ENCODE data around the gene KLK15. TPM values are rescaled to one million over a fixed set of nuclear protein-coding genes. Genes with fewer than 3 reads are reported as not detected.

The KLK15 gene
- total and polyA plus RNA-seq, 2 of the 13 experiments (the other 11 are each of a cell fraction or from before 2014, with no cell fraction given) = not detected

- TF ChIP-seq RBM39 (IDR thresholded peaks at IDR 0.05; ENCODE audit: low read depth, low read length, poor library complexity, severe bottlenecking) (no peak), MEIS2 (CRISPR knock-in tag; IDR thresholded peaks at IDR 0.05) (no peak), ZBTB1 (CRISPR knock-in tag; IDR thresholded peaks at IDR 0.05; ENCODE audit: borderline replicate concordance) (no peak), ZNF317 (CRISPR knock-in tag; IDR thresholded peaks at IDR 0.05) (no peak), FOXO1 (CRISPR knock-in tag; IDR thresholded peaks at IDR 0.05) (no peak), RELA (CRISPR knock-in tag; IDR thresholded peaks at IDR 0.05) (no peak), ZZZ3 (CRISPR knock-in tag; IDR thresholded peaks at IDR 0.05; ENCODE audit: borderline replicate concordance) (no peak), KLF11 (CRISPR knock-in tag; IDR thresholded peaks at IDR 0.05) (no peak)
These were observed 13.7 kb downstream of the KLK15 start (continued) for GRCh38 chr19:50819636-50820035.

GRCh38 chr19:50818859-50819472, 14.4 kb downstream of the KLK15 start:
- ChIA-PET POLR2A (no interaction called here), CTCF (ENCODE audit: low intra/inter-chr PET ratio, low total read pairs) (no interaction called here)
- no peak overlapping the region for H2AFZ ChIP-seq (ENCODE audit: low read length)
- H3K27me3 ChIP-seq (ENCODE audit: control insufficient read depth in 1 of 2, insufficient read depth in 2 of 2, low read length in 2 of 2) = peaks cover 7 to 43% of the 10 kb centered on the region in 2 experiments
- BruUV-seq (replicated peaks) = no TSS peak
- no peak overlapping the region for H3K27ac ChIP-seq (ENCODE audit: extremely low read length, insufficient read depth, low read length)
- no peak for FAIRE-seq
- H4K20me1 ChIP-seq (ENCODE audit: insufficient read depth, low read length) = no peaks in the 10 kb centered on the region
- H3K36me3 ChIP-seq (replicated peaks in 1 of 2; ENCODE audit: control insufficient read depth in 1 of 2, insufficient read depth in 2 of 2, low read length in 2 of 2) = no peaks in the 10 kb centered on the region
- intact Hi-C loops (cut with micrococcal nuclease; ENCODE audit: unreplicated experiment) = no loop called here
- no peak for DNase-seq (ENCODE audit: low spot score)
- ATAC-seq = no peak
- no peak overlapping the region for H3K4me3 ChIP-seq (replicated peaks in 1 of 3; ENCODE audit: insufficient read depth in 1 of 3, low read depth in 2 of 3, low read length in 3 of 3)
- no peak overlapping the region for H3K9ac ChIP-seq (ENCODE audit: insufficient read depth, low read depth, low read length)
- H3K4me2 ChIP-seq (ENCODE audit: low read depth, low read length) = no peak overlapping the region
- in situ Hi-C loops (cut with HindIII; ENCODE audit: extremely low pct_ligation_motif_present, low pct_unique_long_range_greater_than_20kb) = no loop called here
- no peaks in the 10 kb centered on the region for H3K4me1 ChIP-seq (ENCODE audit: insufficient read depth, low read length)
- H3K79me2 ChIP-seq (ENCODE audit: insufficient read depth, low read length) = no peaks in the 10 kb centered on the region
- 13% methylated on average over 8 of the region's 12 CpGs for WGBS (ENCODE audit: low lambda C conversion rate)
- no peaks in the 10 kb centered on the region for H3K9me3 ChIP-seq (ENCODE audit: low read length)
- TF ChIP-seq DZIP1 (CRISPR knock-in tag; IDR thresholded peaks at IDR 0.05) (no peak), ZNF746 (CRISPR knock-in tag; IDR thresholded peaks at IDR 0.05) (no peak), ZNF317 (CRISPR knock-in tag; IDR thresholded peaks at IDR 0.05) (no peak), BRD4 (CRISPR knock-in tag; IDR thresholded peaks at IDR 0.05) (no peak), ZFP62 (CRISPR knock-in tag; IDR thresholded peaks at IDR 0.05) (no peak), KIAA2018 (CRISPR knock-in tag; IDR thresholded peaks at IDR 0.05; ENCODE audit: borderline replicate concordance) (no peak), FLYWCH1 (CRISPR knock-in tag; IDR thresholded peaks at IDR 0.05) (no peak)
